WTC11 (cell line): ENCODE data around the gene IFT88. TPM values are rescaled to one million over a fixed set of nuclear protein-coding genes. Genes with fewer than 3 reads are reported as not detected.

Experiments
- ATAC-seq: fragments of 200-7000 bp; cut with Tn5 transposase; 2 replicates; pipeline ENCODE4 v1.10.0; 2021; ENCODE audit warnings: mild to moderate bottlenecking, moderate library complexity
- CTCF ChIA-PET: fragments of 300-600 bp; sonication (Branson Sonifier 250); formaldehyde crosslinking; loops from one replicate; lab custom pipeline; 2021; ENCODE audit warnings: antibody characterized with exemption; lab: Charles Lee
- POLR2A ChIA-PET: fragments of 350-600 bp; sonication (Branson Sonifier 250); formaldehyde crosslinking; loops from one replicate; lab custom pipeline; 2021; ENCODE audit warnings: antibody characterized with exemption; lab: Charles Lee
- DNase-seq: peaks from one replicate; pipeline ENCODE4 v3.0.0; 2021; ENCODE audit warnings: low spot score
- H3K27ac Mint-ChIP-seq: 2 replicates; pipeline ENCODE4 v1.8.0; 2021; ENCODE audit warnings: mixed read lengths
- H3K27me3 Mint-ChIP-seq: 2 replicates; pipeline ENCODE4 v1.8.0; 2021; ENCODE audit warnings: low read depth, mild to moderate bottlenecking, moderate library complexity, mixed read lengths
- H3K36me3 Mint-ChIP-seq: 2 replicates; pipeline ENCODE4 v1.8.0; 2021; ENCODE audit warnings: mixed read lengths
- H3K4me1 Mint-ChIP-seq: 2 replicates; pipeline ENCODE4 v1.8.0; 2022; ENCODE audit warnings: mixed read lengths
- H3K4me3 Mint-ChIP-seq: 2 replicates; pipeline ENCODE4 v1.8.0; 2021; ENCODE audit warnings: mild to moderate bottlenecking, moderate library complexity, mixed read lengths
- H3K9me3 Mint-ChIP-seq: 2 replicates; pipeline ENCODE4 v1.8.0; 2021; ENCODE audit warnings: mixed read lengths
- AR ChIP-seq: fragments of 250-450 bp; sonication (Bioruptor Pico); IDR thresholded peaks from 2 replicates; pipeline ENCODE4 v1.9.0; 2021; ENCODE audit warnings: mild to moderate bottlenecking
- CDX4 ChIP-seq: fragments of 250-450 bp; sonication (Bioruptor Pico); IDR thresholded peaks from 2 replicates; pipeline ENCODE4 v1.9.0; 2021; ENCODE audit warnings: moderate library complexity, mild to moderate bottlenecking, inconsistent platforms, borderline replicate concordance
- CREB1 ChIP-seq: sonication (generic); formaldehyde crosslinking; IDR thresholded peaks from 2 replicates; pipeline ENCODE4 v1.8.0; 2023; ENCODE audit warnings: mild to moderate bottlenecking, missing genetic modification reagents
- ERG ChIP-seq: fragments of 250-450 bp; sonication (Bioruptor Pico); IDR thresholded peaks from 2 replicates; pipeline ENCODE4 v1.8.0; 2021; ENCODE audit warnings: mild to moderate bottlenecking
- ESRRA ChIP-seq: sonication (generic); formaldehyde crosslinking; IDR thresholded peaks from 2 replicates; pipeline ENCODE4 v1.8.1; 2022; ENCODE audit warnings: mild to moderate bottlenecking, missing genetic modification reagents, borderline replicate concordance
- FOXP1 ChIP-seq: sonication (generic); formaldehyde crosslinking; IDR thresholded peaks from 2 replicates; pipeline ENCODE4 v1.8.0; 2022; ENCODE audit warnings: missing genetic modification reagents, mild to moderate bottlenecking, moderate library complexity, borderline replicate concordance
- MYBL2 ChIP-seq: sonication (generic); formaldehyde crosslinking; IDR thresholded peaks from 2 replicates; pipeline ENCODE4 v1.8.1; 2023; ENCODE audit warnings: mild to moderate bottlenecking, moderate library complexity, missing genetic modification reagents
- PRDM15 ChIP-seq: sonication (generic); formaldehyde crosslinking; IDR thresholded peaks from 2 replicates; pipeline ENCODE4 v1.8.0; 2022; ENCODE audit warnings: missing genetic modification reagents
- SOX15 ChIP-seq: fragments of 250-450 bp; sonication (Bioruptor Pico); IDR thresholded peaks from 2 replicates; pipeline ENCODE4 v1.9.0; 2021; ENCODE audit warnings: mild to moderate bottlenecking
- TEAD1 ChIP-seq: sonication (generic); formaldehyde crosslinking; IDR thresholded peaks from 2 replicates; pipeline ENCODE4 v1.8.0; 2022; ENCODE audit warnings: mild to moderate bottlenecking, missing genetic modification reagents
- USF2 ChIP-seq: sonication (generic); formaldehyde crosslinking; IDR thresholded peaks from 2 replicates; pipeline ENCODE4 v1.8.1; 2023; ENCODE audit warnings: mild to moderate bottlenecking, missing genetic modification reagents, moderate library complexity
- ZBTB43 ChIP-seq: sonication (generic); formaldehyde crosslinking; IDR thresholded peaks from 2 replicates; pipeline ENCODE4 v1.8.1; 2023; ENCODE audit warnings: mild to moderate bottlenecking, missing genetic modification reagents
- ZNF121 ChIP-seq: sonication (generic); formaldehyde crosslinking; IDR thresholded peaks from 2 replicates; pipeline ENCODE4 v1.8.0; 2023; ENCODE audit warnings: missing genetic modification reagents
- ZNF232 ChIP-seq: sonication (generic); formaldehyde crosslinking; IDR thresholded peaks from 2 replicates; pipeline ENCODE4 v1.8.0; 2022; ENCODE audit warnings: mild to moderate bottlenecking, missing genetic modification reagents
- ZNF317 ChIP-seq: sonication (generic); formaldehyde crosslinking; IDR thresholded peaks from 2 replicates; pipeline ENCODE4 v1.8.1; 2023; ENCODE audit warnings: low read depth, mild to moderate bottlenecking, moderate library complexity, missing genetic modification reagents, borderline replicate concordance
- ZNF423 ChIP-seq: fragments of 250-450 bp; sonication (Bioruptor Pico); IDR thresholded peaks from 2 replicates; pipeline ENCODE4 v2.1.2; 2022; ENCODE audit warnings: mild to moderate bottlenecking, moderate library complexity
- total RNA-seq: library from RNA; stranded (reverse); gene quantifications from 3 replicates; pipeline ENCODE4 v1.2.3, GENCODE V29; 2021

The IFT88 gene
- total RNA-seq, 1 experiment from 2014 or later, result 6.5 TPM

GRCh38 chr13:20570517-20570916 lies 3.6 kb downstream of the IFT88 start:
- ATAC-seq (no peak), DNase-seq (no peak)
- no peak for TF ChIP-seq ERG (CRISPR knock-in tag)
- TF ChIP-seq AR, result no peak
- no peak for TF ChIP-seq ZNF121 (CRISPR knock-in tag)
- TF ChIP-seq ZNF317 (CRISPR knock-in tag), result no peak
- no peak for TF ChIP-seq ZBTB43 (CRISPR knock-in tag)
- no peak for TF ChIP-seq SOX15 (CRISPR knock-in tag)
- no peak for TF ChIP-seq TEAD1 (CRISPR knock-in tag)
- no peak for TF ChIP-seq USF2 (CRISPR knock-in tag)
- TF ChIP-seq ZNF232 (CRISPR knock-in tag), result no peak
- TF ChIP-seq PRDM15 (CRISPR knock-in tag), result no peak
- Mint-ChIP-seq H3K36me3 (peaks cover 4% of the 10 kb centered on the region), H3K9me3 (peaks cover 5% of the 10 kb centered on the region), H3K4me1 (peaks cover 9% of the 10 kb centered on the region), H3K27me3 (peaks cover 3% of the 10 kb centered on the region), H3K4me3 (no peak overlapping the region), H3K27ac (no peak overlapping the region)
- ChIA-PET POLR2A (no interaction called here), CTCF (no interaction called here)

- Mint-ChIP-seq H3K27me3 (no peaks in the 10 kb centered on the region), H3K9me3 (peaks cover 14% of the 10 kb centered on the region), H3K36me3 (no peaks in the 10 kb centered on the region; the same call in 1 of the 2 replicates), H3K4me3 (no peak overlapping the region), H3K4me1 (peaks cover 7% of the 10 kb centered on the region), H3K27ac (no peak overlapping the region)
- ATAC-seq (no peak), DNase-seq (no peak)
- CTCF ChIA-PET, result no interaction called here
- POLR2A ChIA-PET, result no interaction called here
- TF ChIP-seq MYBL2 (CRISPR knock-in tag) (no peak), ESRRA (no peak), TEAD1 (CRISPR knock-in tag) (no peak), ZNF121 (CRISPR knock-in tag) (no peak), ZNF423 (CRISPR knock-in tag) (no peak), CREB1 (CRISPR knock-in tag) (no peak), FOXP1 (no peak), CDX4 (CRISPR knock-in tag) (no peak)
These were observed 4.7 kb downstream of the IFT88 start for GRCh38 chr13:20571676-20572075.
